ENCODE results near the gene DPF1. TPM values are rescaled to one million over a fixed set of nuclear protein-coding genes. Genes with fewer than 3 reads are reported as not detected.

The DPF1 gene
- total RNA-seq, 2 donors from 2014 or later: not detected

GRCh38 chr19:38223119-38223523 lies 901 bp downstream of the DPF1 start:
- 81 to 84% methylated on average over 3 of the region's 3 CpGs for WGBS, 2 donors
- H3K9me3 ChIP-seq: no peaks in the 10 kb centered on the region
- intact Hi-C loops (cut with DNase I): no loop called here
- ATAC-seq (no peak), DNase-seq (no peak)
- TF ChIP-seq POLR2A (IDR thresholded peaks at IDR 0.05): no peak
- no peak for TF ChIP-seq CTCF (IDR thresholded peaks at IDR 0.05)
- H3K36me3 ChIP-seq (replicated peaks in 1 of 2; ENCODE audit: insufficient read depth in 1 of 2, low read depth in 2 of 2): no peaks in the 10 kb centered on the region
- H3K4me1 ChIP-seq: peaks cover 12% of the 10 kb centered on the region
- no peak overlapping the region for H3K4me3 ChIP-seq
- H3K27ac ChIP-seq: no peak overlapping the region
- H3K27me3 ChIP-seq: peaks cover 0 to 37% of the 10 kb centered on the region in 2 donors

GRCh38 chr19:38221919-38222830 lies 1.8 kb downstream of the DPF1 start:
- intact Hi-C loops (cut with DNase I): no loop called here
- peaks cover 0 to 30% of the 10 kb centered on the region in 2 donors for H3K27me3 ChIP-seq

GRCh38 chr19:38221421-38221820 lies 2.6 kb downstream of the DPF1 start:
- WGBS, 2 donors: 90 to 97% methylated on average over 3 to 6 of the region's 6 CpGs
- Histone ChIP-seq H3K9me3 (no peaks in the 10 kb centered on the region), H3K4me1 (peaks cover 12% of the 10 kb centered on the region), H3K27ac (no peak overlapping the region), H3K36me3 (replicated peaks in 1 of 2; ENCODE audit: insufficient read depth in 1 of 2, low read depth in 2 of 2) (no peaks in the 10 kb centered on the region), H3K27me3 (peaks cover 0 to 30% of the 10 kb centered on the region in 2 donors), H3K4me3 (no peak overlapping the region)
- intact Hi-C loops (cut with DNase I): no loop called here
- TF ChIP-seq POLR2A (IDR thresholded peaks at IDR 0.05) (no peak), CTCF (IDR thresholded peaks at IDR 0.05) (no peak)
- ATAC-seq (no peak), DNase-seq (no peak)

More at GRCh38 chr19:38221919-38222830, 1.8 kb downstream of the DPF1 start:
- no peaks in the 10 kb centered on the region for H3K9me3 ChIP-seq
- H3K27ac ChIP-seq: no peak overlapping the region
- H3K4me1 ChIP-seq: peaks cover 12% of the 10 kb centered on the region
- DNase-seq: no peak
- H3K36me3 ChIP-seq (replicated peaks in 1 of 2; ENCODE audit: insufficient read depth in 1 of 2, low read depth in 2 of 2): no peaks in the 10 kb centered on the region
- no peak overlapping the region for H3K4me3 ChIP-seq
- no peak for ATAC-seq
- WGBS, 2 donors: 56 to 90% methylated on average over 11 to 48 of the region's 64 CpGs
- TF ChIP-seq POLR2A (IDR thresholded peaks at IDR 0.05): no peak
- TF ChIP-seq CTCF (IDR thresholded peaks at IDR 0.05): no peak

GRCh38 chr19:38219221-38219620 lies 4.8 kb downstream of the DPF1 start:
- Histone ChIP-seq H3K9me3 (no peaks in the 10 kb centered on the region), H3K27ac (no peak overlapping the region), H3K4me1 (peaks cover 7% of the 10 kb centered on the region), H3K27me3 (peaks cover 0 to 21% of the 10 kb centered on the region in 2 donors), H3K36me3 (replicated peaks in 1 of 2; ENCODE audit: insufficient read depth in 1 of 2, low read depth in 2 of 2) (no peaks in the 10 kb centered on the region), H3K4me3 (no peak overlapping the region)
- 80 to 85% methylated on average over 10 of the region's 10 CpGs for WGBS, 2 donors
- TF ChIP-seq CTCF (IDR thresholded peaks at IDR 0.05) (no peak), POLR2A (IDR thresholded peaks at IDR 0.05) (no peak)
- ATAC-seq (no peak), DNase-seq (no peak)
- intact Hi-C loops (cut with DNase I): no loop called here

Data from body of pancreas (tissue), 4 donors.